ENCODE data around the gene DCAF5. TPM values are rescaled to one million over a fixed set of nuclear protein-coding genes. Genes with fewer than 3 reads are reported as not detected.

Gene DCAF5
- total and polyA plus RNA-seq, 2 of the 8 experiments (the other 6 are each of a cell fraction or from before 2014, with no cell fraction given) = 24.3 to 31.0 TPM

- Histone ChIP-seq H4K20me1 (replicated peaks in 1 of 2; ENCODE audit: control insufficient read depth in 1 of 2, insufficient read depth in 2 of 2, low read length in 2 of 2) (peaks cover 2% of the 10 kb centered on the region in 2 experiments), H3K79me1 (ENCODE audit: low read depth, low read length) (peaks cover 2% of the 10 kb centered on the region; the same call in 1 of the 2 replicates), H2AK5ac (ENCODE audit: low read depth, low read length) (no peak overlapping the region), H2BK5ac (ENCODE audit: low read depth, low read length) (no peak overlapping the region), H3K4me1 (replicated peaks in 1 of 4; ENCODE audit: control insufficient read depth in 3 of 4, insufficient read depth in 4 of 4, low read length in 3 of 4) (peaks cover 0 to 4% (median 2%) of the 10 kb centered on the region in 4 experiments), H2BK12ac (ENCODE audit: low read depth, low read length) (no peak overlapping the region), H3K79me2 (ENCODE audit: control insufficient read depth in 1 of 2, insufficient read depth in 2 of 2, low read length in 2 of 2) (peaks cover 0 to 51% of the 10 kb centered on the region in 2 experiments; a peak in 3 of 4 replicates), H3K23me2 (ENCODE audit: low read depth, low read length) (peaks cover 9% of the 10 kb centered on the region), H3K4me3 (ENCODE audit: extremely low read depth in 1 of 4, insufficient read depth in 2 of 4, low read depth in 3 of 4, low read length in 4 of 4) (no peak overlapping the region), H4K91ac (replicated peaks; ENCODE audit: insufficient read length, low read length) (no peak overlapping the region), H2BK15ac (ENCODE audit: low read length) (no peak overlapping the region), H2AFZ (ENCODE audit: low read length) (no peak overlapping the region), H4K8ac (ENCODE audit: extremely low read depth, insufficient read depth, low read length) (no peak overlapping the region), H3K9me3 (ENCODE audit: insufficient read depth in 2 of 2, low read depth in 1 of 2, low read length in 1 of 2) (no peaks in the 10 kb centered on the region), H3K27ac (ENCODE audit: low read depth, low read length) (no peak overlapping the region), H3K56ac (replicated peaks; ENCODE audit: insufficient read length, low read depth, low read length) (no peak overlapping the region), H3K27me3 (replicated peaks in 1 of 4; ENCODE audit: control insufficient read depth in 3 of 4, extremely low read depth in 1 of 4, insufficient read depth in 3 of 4, low read length in 3 of 4) (peaks cover 0 to 11% (median 5%) of the 10 kb centered on the region in 4 experiments; a peak in 5 of 7 replicates), H4K5ac (ENCODE audit: insufficient read length, low read depth, low read length) (no peak overlapping the region), H3K14ac (ENCODE audit: insufficient read length) (no peak overlapping the region), H3K36me3 (ENCODE audit: control insufficient read depth in 2 of 4, insufficient read depth in 4 of 4, low read length in 3 of 4) (0 out of 8 replicates have a peak, but pooled peaks cover 0 to 3% (median 0%) of the 10 kb centered on the region in 4 experiments), H3K4me2 (ENCODE audit: insufficient read depth in 1 of 2, low read depth in 2 of 2, low read length in 2 of 2) (no peak overlapping the region; a peak in 1 of 4 replicates), H3K4ac (replicated peaks; ENCODE audit: insufficient read length, low read depth, low read length) (no peak overlapping the region), H3K23ac (ENCODE audit: insufficient read length) (no peak overlapping the region), H2BK120ac (replicated peaks; ENCODE audit: low read depth, low read length) (no peak overlapping the region), H3K18ac (ENCODE audit: extremely low read depth, low read length) (no peak overlapping the region), H3K9ac (replicated peaks in 1 of 4; ENCODE audit: extremely low read depth in 1 of 4, low read depth in 3 of 4, low read length in 3 of 4) (no peak overlapping the region), H2BK20ac (ENCODE audit: low read length) (no peak overlapping the region)
- no peak for DNase-seq (ENCODE audit: low read depth in 1 of 2, low spot score in 2 of 2)
- FAIRE-seq = no peak
- CTCF ChIA-PET (ENCODE audit: partially characterized antibody) = interaction anchor here (0.7 to 4.0 kb wide), 12 partner anchors 10 to 238 kb away, joined by 3 to 31 read pairs (median 4); partner anchors contain the start of gene GALNT16
- WGBS, 2 experiments (ENCODE audit: extremely low coverage in 1 of 2, insufficient coverage in 1 of 2, insufficient read length in 1 of 2, insufficient replicate concordance in 2 of 2, low coverage in 1 of 2, low lambda C conversion rate in 2 of 2, missing lambda C conversion rate in 1 of 2) = 81% methylated on average over 2 of the region's 2 CpGs; no CpG with 5 or more reads in 1 of the 2 experiments
- POLR2A ChIA-PET (ENCODE audit: partially characterized antibody) = no interaction called here
- no peak for TF ChIP-seq HDAC2 (IDR thresholded peaks at IDR 0.05; ENCODE audit: borderline replicate concordance in 1 of 2, low read depth in 2 of 2, low read length in 2 of 2)
- no peak for TF ChIP-seq SAP30 (IDR thresholded peaks at IDR 0.05; ENCODE audit: insufficient read depth, insufficient replicate concordance, low read length)
- TF ChIP-seq ASH2L (IDR thresholded peaks at IDR 0.05; ENCODE audit: low read length) = no peak
- TF ChIP-seq BCL11A (IDR thresholded peaks at IDR 0.05; ENCODE audit: low read depth in 2 of 2, low read length in 2 of 2) = no peak
- no peak for TF ChIP-seq GABPA (IDR thresholded peaks at IDR 0.05; ENCODE audit: borderline replicate concordance, insufficient read depth, low read length)
- TF ChIP-seq FOSL1 (IDR thresholded peaks at IDR 0.05; ENCODE audit: insufficient read depth, low read depth, low read length) = no peak
- no peak for TF ChIP-seq TBP (IDR thresholded peaks at IDR 0.05; ENCODE audit: low read depth, low read length)
- no peak for TF ChIP-seq TAF7 (optimal IDR thresholded peaks at IDR 0.05; ENCODE audit: borderline replicate concordance, low read depth, low read length)
Observed at GRCh38 chr14:69149461-69150244, 3.3 kb downstream of the DCAF5 start.
